Measurements from ENCODE around the gene ANKH.

ANKH gene

GRCh38 chr5:14700478-14701436 is 170.8 kb downstream of the ANKH start:
- Histone ChIP-seq H3K27me3 (ENCODE audit: insufficient read depth, poor library complexity, severe bottlenecking) (no peaks in the 10 kb centered on the region), H3K4me1 (ENCODE audit: insufficient read depth, poor library complexity, severe bottlenecking) (peaks cover 10% of the 10 kb centered on the region), H3K27ac (ENCODE audit: poor library complexity, severe bottlenecking) (no peak overlapping the region), H3K36me3 (ENCODE audit: low read depth) (peaks cover 56% of the 10 kb centered on the region), H3K9me3 (ENCODE audit: severe bottlenecking) (no peaks in the 10 kb centered on the region), H3K4me3 (ENCODE audit: severe bottlenecking) (no peak overlapping the region)
- TF ChIP-seq CTCF (IDR thresholded peaks at IDR 0.05; ENCODE audit: poor library complexity, severe bottlenecking), result no peak
- DNase-seq (ENCODE audit: low spot score), result no peak
- ATAC-seq (ENCODE audit: low read depth), result no peak

- Histone ChIP-seq H3K27me3 (ENCODE audit: insufficient read depth, poor library complexity, severe bottlenecking) (no peaks in the 10 kb centered on the region), H3K36me3 (ENCODE audit: low read depth) (peaks cover 56% of the 10 kb centered on the region), H3K4me1 (ENCODE audit: insufficient read depth, poor library complexity, severe bottlenecking) (peaks cover 10% of the 10 kb centered on the region), H3K4me3 (ENCODE audit: severe bottlenecking) (no peak overlapping the region), H3K27ac (ENCODE audit: poor library complexity, severe bottlenecking) (no peak overlapping the region), H3K9me3 (ENCODE audit: severe bottlenecking) (no peaks in the 10 kb centered on the region)
- ATAC-seq (ENCODE audit: low read depth) (no peak), DNase-seq (ENCODE audit: low spot score) (no peak)
- no peak for TF ChIP-seq CTCF (IDR thresholded peaks at IDR 0.05; ENCODE audit: poor library complexity, severe bottlenecking)
Measured at GRCh38 chr5:14699807-14700400, 171.7 kb downstream of the ANKH start.

GRCh38 chr5:14699159-14699558 is 172.4 kb downstream of the ANKH start:
- Histone ChIP-seq H3K4me1 (ENCODE audit: insufficient read depth, poor library complexity, severe bottlenecking) (peaks cover 10% of the 10 kb centered on the region), H3K9me3 (ENCODE audit: severe bottlenecking) (no peaks in the 10 kb centered on the region), H3K4me3 (ENCODE audit: severe bottlenecking) (no peak overlapping the region), H3K36me3 (ENCODE audit: low read depth) (peaks cover 57% of the 10 kb centered on the region), H3K27ac (ENCODE audit: poor library complexity, severe bottlenecking) (no peak overlapping the region), H3K27me3 (ENCODE audit: insufficient read depth, poor library complexity, severe bottlenecking) (no peaks in the 10 kb centered on the region)
- ATAC-seq (ENCODE audit: low read depth) (no peak), DNase-seq (ENCODE audit: low spot score) (no peak)
- TF ChIP-seq CTCF (IDR thresholded peaks at IDR 0.05; ENCODE audit: poor library complexity, severe bottlenecking), result no peak

GRCh38 chr5:14698495-14698894 is 173.1 kb downstream of the ANKH start:
- Histone ChIP-seq H3K4me1 (ENCODE audit: insufficient read depth, poor library complexity, severe bottlenecking) (peaks cover 10% of the 10 kb centered on the region), H3K27me3 (ENCODE audit: insufficient read depth, poor library complexity, severe bottlenecking) (no peaks in the 10 kb centered on the region), H3K27ac (ENCODE audit: poor library complexity, severe bottlenecking) (no peak overlapping the region), H3K36me3 (ENCODE audit: low read depth) (peaks cover 60% of the 10 kb centered on the region), H3K4me3 (ENCODE audit: severe bottlenecking) (no peak overlapping the region), H3K9me3 (ENCODE audit: severe bottlenecking) (no peaks in the 10 kb centered on the region)
- no peak for TF ChIP-seq CTCF (IDR thresholded peaks at IDR 0.05; ENCODE audit: poor library complexity, severe bottlenecking)
- DNase-seq (ENCODE audit: low spot score), result no peak
- ATAC-seq (ENCODE audit: low read depth), result no peak

All from RWPE2 (cell line).